Activated naive CD4-positive, alpha-beta T cell treated with anti-CD3 and anti-CD28 coated beads, Interleukin-2, amount 50 U/mL, for 16 hours (primary cell): ENCODE measurements around the gene RSPH6A.
A peak's percentile ranks its signal among the peaks of the same experiment; 100 is the strongest.
"Not testable (repeated sequence)": the region's sequence is repeated elsewhere in the genome, so short reads cannot be mapped to it uniquely, and the experiment has no call there.

Experiments
- DNase-seq: peaks from one replicate; pipeline ENCODE4 v3.0.0-alpha.2; 2020

Gene RSPH6A

DNA sequence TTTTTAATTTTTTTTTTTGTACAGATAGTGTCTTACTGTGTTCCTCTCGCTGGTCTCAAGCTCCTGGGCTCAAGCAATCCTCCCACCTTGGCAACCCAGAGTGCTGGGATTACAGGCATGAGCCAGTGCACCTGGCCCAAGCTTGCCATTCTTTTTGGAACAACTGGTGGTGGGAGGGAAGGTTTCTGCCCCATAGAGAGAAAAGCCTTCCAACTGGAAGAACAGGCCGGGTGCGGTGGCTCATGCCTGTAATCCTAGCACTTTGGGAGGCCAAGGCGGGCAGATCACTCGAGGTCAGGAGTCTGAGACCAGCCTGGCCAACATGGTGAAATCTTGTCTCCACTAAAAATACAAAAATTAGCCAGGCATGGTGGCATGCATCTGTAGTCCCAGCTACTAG, 15.6 kb downstream of the RSPH6A start:
- DNase-seq, result not testable (repeated sequence)

DNA sequence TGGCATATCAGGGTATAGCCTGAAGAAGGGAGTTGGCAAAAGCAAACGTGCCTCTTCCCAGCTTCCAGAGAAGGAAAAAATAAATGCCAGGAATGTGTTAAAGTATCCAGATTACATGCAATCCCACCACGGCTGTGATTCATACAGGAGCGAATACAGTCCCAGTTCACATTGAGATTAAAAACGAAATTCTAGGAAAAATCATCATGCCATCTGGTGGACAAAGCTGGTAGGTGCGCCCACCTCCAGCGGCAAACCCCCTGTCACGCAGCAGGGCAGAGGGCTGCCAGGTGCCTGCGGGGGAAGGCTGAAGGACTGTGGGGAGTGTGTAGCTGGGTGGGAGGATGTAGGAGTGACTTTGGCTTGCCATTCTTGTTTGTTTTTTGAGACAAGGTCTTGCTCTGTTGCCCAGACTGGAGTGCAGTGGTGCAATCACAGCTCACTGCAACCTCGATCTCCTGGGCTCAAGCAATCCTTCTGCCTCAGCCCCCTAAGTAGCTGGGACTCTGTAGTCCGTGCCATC, 16.1 kb downstream of the RSPH6A start:
- peak; percentile 58 for DNase-seq

- DNase-seq, result no peak
These were observed 20.5 kb downstream of the RSPH6A start for GRCh38 chr19:45794627-45795026.

GRCh38 chr19:45793876-45794275, 21.2 kb downstream of the RSPH6A start:
- DNase-seq, result no peak

GRCh38 chr19:45793178-45793564, 21.9 kb downstream of the RSPH6A start:
- no peak for DNase-seq

DNA sequence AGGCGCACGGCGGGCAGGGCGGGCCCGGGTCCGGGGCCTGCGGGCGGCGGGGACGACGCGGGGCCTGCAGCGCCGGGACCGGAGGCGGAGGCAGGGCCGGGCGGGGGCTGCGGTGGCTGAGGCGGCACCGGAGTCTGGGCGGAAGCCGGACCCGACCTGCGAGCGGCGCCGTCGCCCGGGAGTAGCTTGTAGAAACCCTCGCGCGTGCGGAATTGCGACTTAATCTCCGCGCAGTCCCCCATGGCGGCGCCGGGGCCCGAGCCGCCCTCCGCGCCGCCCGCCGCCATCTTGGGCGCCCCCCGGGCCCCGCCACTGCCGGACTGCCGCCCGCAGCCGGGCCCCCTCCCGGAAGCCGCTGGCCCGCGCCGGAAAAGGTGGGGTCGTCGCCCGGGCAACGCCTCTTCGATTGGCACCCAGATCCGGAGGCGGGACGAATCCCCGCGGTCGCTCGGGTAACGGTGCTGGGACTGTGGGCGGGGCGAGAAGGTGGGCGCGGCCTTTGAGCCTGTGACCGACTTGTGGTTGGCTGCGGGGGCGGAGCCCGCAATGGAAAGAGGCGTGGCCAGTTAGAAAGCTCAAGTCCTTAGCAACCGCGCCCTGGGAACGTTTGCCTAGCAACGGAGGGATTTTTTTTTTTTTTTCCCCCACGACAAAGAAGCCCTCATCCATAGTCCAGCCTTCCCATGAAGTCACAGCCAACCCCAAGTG, 22.5 kb downstream of the RSPH6A start, which contains the start of gene DMWD:
TSS of gene DMWD (minus strand) at position 376 of the 708 bp plus-strand sequence. CDS start at position 287, 89 bp downstream.
- DNase-seq, result peak; percentile 100

DNA sequence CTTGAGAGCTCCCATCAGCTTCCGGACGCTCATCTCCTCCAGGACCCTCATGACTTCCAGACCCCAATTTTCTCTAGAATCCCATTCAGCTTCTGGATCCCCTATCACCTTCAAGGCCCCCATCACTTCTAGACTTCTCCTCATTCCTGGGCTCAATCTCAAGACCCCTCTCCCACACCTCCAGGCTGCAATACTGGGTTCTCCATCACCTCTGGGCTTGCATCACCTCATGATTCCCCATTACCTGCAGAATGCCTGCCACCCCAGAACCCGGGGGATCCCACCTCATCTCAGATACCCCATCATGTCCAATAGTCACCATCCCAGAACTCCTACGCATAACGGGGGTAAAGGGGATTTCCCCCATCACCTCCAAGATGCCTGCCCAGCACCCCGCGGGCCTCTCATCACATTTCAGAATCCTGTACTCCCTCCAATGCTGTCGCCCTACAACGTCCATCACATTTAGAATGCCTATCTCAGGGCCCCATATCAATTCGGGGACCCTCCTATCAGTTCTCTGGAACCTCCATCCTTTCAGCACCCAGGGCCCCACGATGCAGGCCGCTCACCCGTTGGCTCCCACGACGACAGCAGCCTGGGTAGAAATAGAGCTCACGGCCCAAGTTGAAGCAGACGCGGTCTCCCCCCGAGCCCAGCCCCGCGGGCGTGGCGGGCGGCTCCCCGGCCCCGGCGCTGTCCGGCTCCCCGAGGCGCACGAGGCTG, 23.2 kb downstream of the RSPH6A start:
- no peak for DNase-seq

- DNase-seq, result no peak
These were observed 24.2 kb downstream of the RSPH6A start for GRCh38 chr19:45790942-45791341.

GRCh38 chr19:45789035-45789786, 25.9 kb downstream of the RSPH6A start:
- DNase-seq, result no peak

DNA sequence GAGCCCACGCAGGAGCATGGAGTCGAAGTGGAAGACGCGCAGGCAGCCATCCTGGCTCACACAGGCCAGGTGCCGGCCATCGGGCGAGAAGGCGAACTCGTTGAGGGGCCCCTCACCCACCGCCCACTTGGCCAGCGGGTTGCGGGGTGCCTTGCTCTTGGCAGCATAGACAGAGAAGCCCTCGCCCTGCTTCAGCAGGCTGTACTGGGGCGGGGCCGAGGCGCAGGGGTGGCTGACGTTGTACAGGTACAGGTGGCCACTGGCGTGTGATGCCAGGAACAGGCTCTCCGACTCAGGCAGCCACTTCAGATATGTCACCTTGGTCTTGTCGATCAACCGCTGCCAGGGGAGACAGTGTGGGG, 28.6 kb downstream of the RSPH6A start:
- DNase-seq, result no peak

GRCh38 chr19:45785781-45786532, 29.2 kb downstream of the RSPH6A start:
- DNase-seq, result no peak

GRCh38 chr19:45785097-45785496, 30.0 kb downstream of the RSPH6A start:
- no peak for DNase-seq

DNA sequence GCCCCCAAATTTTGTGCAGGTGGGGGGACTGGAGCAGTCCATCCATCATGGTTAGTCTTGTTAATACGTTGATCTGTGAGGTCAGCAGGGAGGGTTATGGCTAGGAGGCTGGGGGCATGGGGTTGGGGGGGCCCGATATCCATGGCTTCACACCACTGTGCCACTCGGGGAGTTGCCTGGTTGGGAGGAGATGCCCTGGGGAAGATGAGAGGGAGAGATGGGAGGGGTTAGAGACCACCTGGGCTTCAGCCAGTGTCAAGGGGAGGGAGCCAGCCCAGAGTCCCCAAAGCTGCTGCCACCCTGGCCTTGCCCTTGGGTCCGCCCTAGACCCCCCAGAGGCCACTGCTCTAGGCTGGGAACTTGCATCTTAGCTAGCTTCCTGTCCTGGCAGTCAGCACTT, 31.0 kb downstream of the RSPH6A start:
- DNase-seq, result no peak

DNA sequence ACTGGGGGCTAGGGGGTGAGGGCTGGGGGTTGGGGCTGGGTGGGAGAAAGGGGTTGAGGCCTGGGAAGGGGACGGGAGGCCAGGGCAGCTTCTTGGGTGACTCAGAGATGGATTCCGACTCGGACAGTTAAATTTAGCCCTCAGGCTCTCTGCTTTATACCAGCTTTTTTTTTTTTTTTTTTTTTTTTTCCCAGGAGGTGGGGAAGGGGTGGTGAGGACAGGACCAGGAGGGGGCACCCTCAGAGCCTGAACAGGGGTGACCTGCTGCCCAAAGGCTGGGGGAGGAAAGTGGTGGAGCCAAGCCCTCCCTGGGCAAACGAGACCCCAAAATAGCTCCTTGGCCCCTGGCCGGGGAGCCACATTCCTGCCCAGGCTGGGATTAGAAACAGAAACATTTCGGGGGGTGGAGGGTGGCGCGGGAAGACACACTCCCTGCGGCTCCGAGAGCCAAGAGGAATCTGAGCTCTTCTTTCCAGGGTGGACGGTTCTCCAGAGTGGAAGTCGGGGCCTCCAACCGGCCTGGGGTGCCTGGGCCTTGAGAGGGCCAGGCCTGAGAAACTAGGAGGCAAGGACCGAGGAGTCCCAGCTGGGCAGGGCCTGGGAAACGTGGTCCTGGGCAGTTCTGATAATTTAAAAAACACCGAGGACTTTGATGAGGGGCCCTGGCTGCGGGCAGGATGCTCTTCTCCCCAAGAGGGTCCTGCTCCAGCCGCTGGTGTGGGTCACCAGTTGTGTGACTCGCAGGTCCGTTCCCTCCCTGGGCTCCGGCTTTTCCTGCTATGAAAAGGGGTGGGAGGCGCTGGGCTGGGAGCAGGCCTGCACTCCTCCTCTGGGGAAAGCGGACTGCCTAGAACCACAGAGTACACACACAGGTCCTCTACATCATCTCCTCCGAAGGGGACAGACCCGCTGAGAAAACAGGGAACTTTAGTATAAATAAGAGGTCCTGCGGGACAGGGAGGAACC, 32.0 kb downstream of the RSPH6A start:
- DNase-seq, result no peak

DNA sequence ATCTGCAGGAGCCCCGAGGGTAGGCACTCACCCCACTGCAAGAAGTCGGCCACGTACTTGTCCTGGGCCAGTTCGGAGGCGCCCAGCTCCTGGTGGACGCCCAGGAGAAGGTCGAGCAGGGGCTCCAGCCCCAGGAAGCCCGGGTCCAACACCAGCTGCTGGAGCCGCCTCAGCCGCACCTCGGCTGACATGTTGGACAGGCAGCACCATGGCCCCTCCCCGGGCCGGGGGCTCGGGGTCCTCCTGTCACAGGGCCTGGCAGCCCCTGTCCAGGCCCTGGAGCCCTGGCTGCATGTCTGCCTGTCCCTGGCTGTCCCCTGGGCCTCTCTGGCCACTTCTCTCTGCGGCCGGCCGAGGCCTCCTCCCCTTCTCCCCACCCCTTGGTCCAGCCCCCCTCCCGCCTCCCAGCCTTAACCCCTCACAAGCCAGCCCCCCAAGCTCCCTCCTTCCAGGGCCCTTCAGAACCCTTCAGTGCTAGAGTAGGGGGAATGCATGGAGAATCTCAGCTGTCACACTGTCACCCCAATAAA, 32.9 kb downstream of the RSPH6A start, which contains the start of gene DMPK:
TSS of gene DMPK (minus strand) at position 329 of the 530 bp plus-strand sequence. CDS start at position 191, 138 bp downstream.
- no peak for DNase-seq

DNA sequence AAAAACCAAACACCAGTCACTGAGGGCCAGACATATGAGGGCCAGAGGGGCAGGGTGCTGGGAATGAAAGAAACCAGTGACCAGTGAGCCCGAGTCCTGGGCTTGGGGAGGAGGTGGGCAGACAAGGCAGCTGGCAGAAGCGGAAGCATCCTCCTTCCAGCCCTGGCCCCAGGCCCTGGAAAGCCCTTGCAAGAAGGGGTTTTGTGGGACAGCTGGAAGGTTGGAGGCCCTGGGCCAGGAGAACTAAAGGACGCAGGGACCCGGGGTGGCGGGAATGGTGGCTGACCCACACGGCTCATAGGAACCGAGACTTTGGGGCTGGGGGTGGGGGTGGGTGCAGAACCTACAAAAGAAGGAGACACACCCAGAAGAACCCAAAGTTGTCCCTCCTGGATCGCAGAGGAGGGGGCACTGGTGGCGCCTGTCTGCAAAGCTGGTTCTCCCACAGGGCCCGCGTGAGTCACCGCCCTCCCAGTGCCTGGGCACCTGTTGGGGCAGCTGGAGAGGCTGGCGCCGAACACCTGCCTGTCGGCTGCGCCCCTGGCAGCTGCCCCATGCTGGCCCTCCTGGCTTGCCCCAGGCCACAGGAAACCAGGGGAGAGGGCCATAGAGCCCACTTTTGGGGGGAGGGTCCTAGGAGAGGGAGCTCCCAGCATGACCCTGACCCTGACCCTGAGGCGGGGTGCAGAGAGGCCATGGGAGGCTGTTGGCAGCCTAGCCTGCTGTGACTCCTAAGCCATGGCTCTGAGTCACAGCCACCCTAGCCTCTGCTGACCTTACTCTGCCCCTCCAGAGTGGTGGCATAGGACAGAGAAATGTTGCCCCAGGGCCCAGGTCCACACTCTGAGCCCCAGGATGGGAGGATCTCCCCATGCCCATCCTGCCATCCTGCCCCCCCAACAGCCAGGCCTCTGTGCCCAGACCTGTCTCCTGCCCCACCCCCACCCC, 33.6 kb downstream of the RSPH6A start:
- no peak for DNase-seq

- no peak for DNase-seq
These were observed 34.5 kb downstream of the RSPH6A start for GRCh38 chr19:45780448-45781213.

DNA sequence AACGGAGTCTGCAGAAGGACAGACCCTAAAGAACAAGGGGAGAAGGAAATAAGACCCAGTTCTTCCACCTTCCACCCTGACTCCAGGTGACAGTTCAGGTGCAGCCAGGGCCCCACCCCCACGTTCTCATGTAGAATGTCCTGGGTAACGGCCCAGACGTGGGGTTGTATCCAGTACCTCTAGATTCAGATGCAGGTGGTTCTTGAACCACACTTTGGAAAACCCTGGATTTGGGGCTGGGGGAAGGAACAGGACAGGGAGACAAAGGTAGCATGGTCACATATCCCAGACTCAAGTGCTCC, 35.0 kb downstream of the RSPH6A start:
- no peak for DNase-seq
